ENCODE measurements around the gene ZDHHC24. TPM values are rescaled to one million over a fixed set of nuclear protein-coding genes. Genes with fewer than 3 reads are reported as not detected.

The ZDHHC24 gene
- total and polyA plus RNA-seq, 2 experiments from 2014 or later = 5.6 to 13.1 TPM

GRCh38 chr11:66555416-66555815 lies 9.6 kb upstream of the ZDHHC24 start:
- DNase-seq (ENCODE audit: low spot score) (no peak), ATAC-seq (no peak)
- H3K4me2 ChIP-seq = no peak overlapping the region
- H3K27ac ChIP-seq (ENCODE audit: low read depth) = no peak overlapping the region
- no peaks in the 10 kb centered on the region for H3K36me3 ChIP-seq (ENCODE audit: insufficient read depth)
- H3F3A ChIP-seq (replicated peaks; ENCODE audit: low read depth) = 0 out of 2 replicates have a peak, but pooled peaks cover 3% of the 10 kb centered on the region
- peaks cover 14% of the 10 kb centered on the region for H3K27me3 Mint-ChIP-seq (ENCODE audit: insufficient read depth, low read depth, poor library complexity)
- no peaks in the 10 kb centered on the region for H4K20me1 ChIP-seq (replicated peaks; ENCODE audit: insufficient read depth)
- no peak overlapping the region for H2AFZ ChIP-seq
- no peaks in the 10 kb centered on the region for H3K9me3 Mint-ChIP-seq
- no peaks in the 10 kb centered on the region for H3K27me3 ChIP-seq (ENCODE audit: insufficient read depth)
- H3K4me3 Mint-ChIP-seq = no peak overlapping the region
- 0 out of 2 replicates have a peak, but pooled peaks cover 4% of the 10 kb centered on the region for H3K4me1 ChIP-seq (ENCODE audit: insufficient read depth)
- TF ChIP-seq POLR2AphosphoS5 (IDR thresholded peaks at IDR 0.05; ENCODE audit: low read depth) (no peak), NANOG (IDR thresholded peaks at IDR 0.05; ENCODE audit: borderline replicate concordance) (no peak), CTCF (conservative IDR thresholded peaks at IDR 0.05; ENCODE audit: low read depth in 2 of 2) (no peak), JUNB (IDR thresholded peaks at IDR 0.05; ENCODE audit: unreplicated experiment) (no peak), ZNF331 (CRISPR knock-in tag; IDR thresholded peaks at IDR 0.05; ENCODE audit: low read depth) (no peak), ETS1 (IDR thresholded peaks at IDR 0.05) (no peak), EZH2 (IDR thresholded peaks at IDR 0.05; ENCODE audit: low read depth, unreplicated experiment) (no peak), ZNF114 (CRISPR knock-in tag; IDR thresholded peaks at IDR 0.05) (no peak), EZH2phosphoT487 (IDR thresholded peaks at IDR 0.05; ENCODE audit: unreplicated experiment) (no peak), CREB1 (CRISPR knock-in tag; IDR thresholded peaks at IDR 0.05; ENCODE audit: low read depth) (no peak), REST (IDR thresholded peaks at IDR 0.05; ENCODE audit: unreplicated experiment) (no peak), STAT1 (IDR thresholded peaks at IDR 0.05; ENCODE audit: unreplicated experiment) (no peak), ZNF462 (CRISPR knock-in tag; IDR thresholded peaks at IDR 0.05) (no peak)
- no peaks in the 10 kb centered on the region for H3K79me2 ChIP-seq (replicated peaks; ENCODE audit: insufficient read depth)
- no peak overlapping the region for H3K4me3 ChIP-seq
- no peak overlapping the region for H3K27ac Mint-ChIP-seq
- H3K4me1 Mint-ChIP-seq = no peaks in the 10 kb centered on the region; the same call in 2 of the 3 replicates
- H3K9me2 ChIP-seq (ENCODE audit: insufficient read depth) = no peaks in the 10 kb centered on the region
- H3K36me3 Mint-ChIP-seq (ENCODE audit: low read depth) = peaks cover 8% of the 10 kb centered on the region
